Neural progenitor cell (in vitro differentiated cells): Measurements from ENCODE around the gene DNAAF5.

Experiments
- CTCF ChIP-seq: fragments of 200-600 bp; sonication (generic); IDR thresholded peaks from 2 replicates; pipeline ENCODE4 v1.5.1; 2017; ENCODE audit warnings: antibody characterized with exemption, mild to moderate bottlenecking
- EZH2phosphoT487 ChIP-seq: fragments of 200-600 bp; sonication (generic); IDR thresholded peaks from 2 replicates; pipeline ENCODE4 v1.6.1; 2017; ENCODE audit warnings: antibody characterized with exemption

GRCh38 chr7:830069-830468 lies 103.6 kb downstream of the DNAAF5 start:
- TF ChIP-seq CTCF (no peak), EZH2phosphoT487 (no peak)
